Measurements from ENCODE around the gene CDCA8. TPM values are rescaled to one million over a fixed set of nuclear protein-coding genes. Genes with fewer than 3 reads are reported as not detected.

Gene CDCA8
- total and polyA plus RNA-seq, 2 of the 4 experiments (the other 2 are of a cell fraction) = 5.9 to 25.7 TPM

- Histone ChIP-seq H2BK15ac (ENCODE audit: low read depth, low read length) (no peak overlapping the region), H2BK5ac (ENCODE audit: low read depth, low read length, poor library complexity, severe bottlenecking) (no peak overlapping the region), H3K14ac (replicated peaks; ENCODE audit: low read depth, low read length) (no peak overlapping the region), H3K4me3 (ENCODE audit: insufficient read depth, low read depth, low read length) (no peak overlapping the region), H2AFZ (replicated peaks; ENCODE audit: low read length, poor library complexity) (no peak overlapping the region), H3K9ac (ENCODE audit: low read depth, low read length) (no peak overlapping the region), H3K36me3 (ENCODE audit: control insufficient read depth, insufficient read depth, low read length) (0 out of 2 replicates have a peak, but pooled peaks cover 4% of the 10 kb centered on the region), H2BK120ac (ENCODE audit: low read depth, low read length) (no peak overlapping the region), H4K20me1 (ENCODE audit: insufficient read depth, low read length) (no peaks in the 10 kb centered on the region), H2BK20ac (ENCODE audit: low read depth, low read length) (no peak overlapping the region), H3K4me2 (ENCODE audit: low read depth, low read length) (no peak overlapping the region), H4K8ac (ENCODE audit: low read depth in 2 of 2, low read length in 2 of 2) (no peak overlapping the region), H3K79me1 (ENCODE audit: low read depth in 1 of 2, low read length in 2 of 2) (no peaks in the 10 kb centered on the region), H3K9me1 (ENCODE audit: insufficient read depth, low read length) (no peaks in the 10 kb centered on the region), H3K18ac (ENCODE audit: low read depth, low read length) (no peak overlapping the region), H2AK5ac (ENCODE audit: low read depth, low read length) (no peak overlapping the region), H3K4me1 (ENCODE audit: control insufficient read depth, insufficient read depth, low read length) (no peaks in the 10 kb centered on the region), H4K91ac (ENCODE audit: insufficient read depth, low read depth, low read length) (no peak overlapping the region), H4K5ac (ENCODE audit: low read depth, low read length) (no peak overlapping the region), H3K56ac (ENCODE audit: extremely low read depth, insufficient read depth, low read length) (no peak overlapping the region), H3K27ac (ENCODE audit: insufficient read depth, low read length) (no peak overlapping the region), H2AK9ac (replicated peaks; ENCODE audit: low read depth, low read length, poor library complexity) (no peak overlapping the region), H3K23ac (ENCODE audit: low read depth, low read length) (no peak overlapping the region), H3K4ac (ENCODE audit: low read depth, low read length) (no peak overlapping the region), H3K27me3 (ENCODE audit: control insufficient read depth, insufficient read depth, low read length) (peaks cover 36% of the 10 kb centered on the region), H3K9me3 (ENCODE audit: control insufficient read depth, insufficient read depth, low read length) (no peaks in the 10 kb centered on the region)
- in situ Hi-C loops (cut with MboI; ENCODE audit: low sequenced_read_pairs) = no loop called here
- intact Hi-C loops (cut with micrococcal nuclease) = no loop called here
- dilution Hi-C loops (cut with HindIII; ENCODE audit: low sequenced_read_pairs, unreplicated experiment) = no loop called here
- BruUV-seq (replicated peaks) = no TSS peak
- no peak for DNase-seq
- no CpG with 5 or more reads among the region's 4 CpGs for WGBS, 2 experiments (ENCODE audit: extremely low coverage in 2 of 2, insufficient read length in 1 of 2)
- ATAC-seq (ENCODE audit: low read depth) = no peak
- POLR2A ChIA-PET (ENCODE audit: unreplicated experiment) = no interaction called here
- no peak for TF ChIP-seq MAZ (IDR thresholded peaks at IDR 0.05; ENCODE audit: borderline replicate concordance, low read depth, low read length)
- TF ChIP-seq CEBPB (IDR thresholded peaks at IDR 0.05; ENCODE audit: low read depth, low read length) = no peak
- no peak for TF ChIP-seq MXI1 (IDR thresholded peaks at IDR 0.05; ENCODE audit: borderline replicate concordance, low read depth, low read length)
- no peak for TF ChIP-seq FOS (IDR thresholded peaks at IDR 0.05; ENCODE audit: low read depth, low read length)
- TF ChIP-seq BHLHE40 (IDR thresholded peaks at IDR 0.05; ENCODE audit: low read depth, low read length) = no peak
- no peak for TF ChIP-seq CHD1 (IDR thresholded peaks at IDR 0.05; ENCODE audit: low read depth, low read length)
- TF ChIP-seq RFX5 (IDR thresholded peaks at IDR 0.05; ENCODE audit: low read depth, low read length) = no peak
- no peak for TF ChIP-seq USF2 (IDR thresholded peaks at IDR 0.05; ENCODE audit: low read depth, low read length)
- no peak for TF ChIP-seq POLR2A (IDR thresholded peaks at IDR 0.05; ENCODE audit: low read depth, low read length)
- TF ChIP-seq, protein P1, sequence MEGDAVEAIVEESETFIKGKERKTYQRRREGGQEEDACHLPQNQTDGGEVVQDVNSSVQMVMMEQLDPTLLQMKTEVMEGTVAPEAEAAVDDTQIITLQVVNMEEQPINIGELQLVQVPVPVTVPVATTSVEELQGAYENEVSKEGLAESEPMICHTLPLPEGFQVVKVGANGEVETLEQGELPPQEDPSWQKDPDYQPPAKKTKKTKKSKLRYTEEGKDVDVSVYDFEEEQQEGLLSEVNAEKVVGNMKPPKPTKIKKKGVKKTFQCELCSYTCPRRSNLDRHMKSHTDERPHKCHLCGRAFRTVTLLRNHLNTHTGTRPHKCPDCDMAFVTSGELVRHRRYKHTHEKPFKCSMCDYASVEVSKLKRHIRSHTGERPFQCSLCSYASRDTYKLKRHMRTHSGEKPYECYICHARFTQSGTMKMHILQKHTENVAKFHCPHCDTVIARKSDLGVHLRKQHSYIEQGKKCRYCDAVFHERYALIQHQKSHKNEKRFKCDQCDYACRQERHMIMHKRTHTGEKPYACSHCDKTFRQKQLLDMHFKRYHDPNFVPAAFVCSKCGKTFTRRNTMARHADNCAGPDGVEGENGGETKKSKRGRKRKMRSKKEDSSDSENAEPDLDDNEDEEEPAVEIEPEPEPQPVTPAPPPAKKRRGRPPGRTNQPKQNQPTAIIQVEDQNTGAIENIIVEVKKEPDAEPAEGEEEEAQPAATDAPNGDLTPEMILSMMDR (conservative IDR thresholded peaks at IDR 0.05; ENCODE audit: low read depth, low read length) = no peak
- no peak for TF ChIP-seq RCOR1 (IDR thresholded peaks at IDR 0.05; ENCODE audit: insufficient replicate concordance, low read length)
- no peak for TF ChIP-seq SMC3 (IDR thresholded peaks at IDR 0.05; ENCODE audit: low read depth, low read length)
- TF ChIP-seq NFE2L2 (IDR thresholded peaks at IDR 0.05; ENCODE audit: low read depth, low read length) = no peak
- TF ChIP-seq MAFK (IDR thresholded peaks at IDR 0.05; ENCODE audit: low read depth, low read length) = no peak
- no peak for TF ChIP-seq RAD21 (IDR thresholded peaks at IDR 0.05; ENCODE audit: low read length)
- TF ChIP-seq ELK1 (IDR thresholded peaks at IDR 0.05; ENCODE audit: borderline replicate concordance, low read depth, low read length) = no peak
- CTCF ChIA-PET = no interaction called here
Measured at GRCh38 chr1:37677143-37677439, 15.2 kb upstream of the CDCA8 start.

Measured in IMR-90 (cell line).